Hematopoietic multipotent progenitor cell treated with erythropoietin and hydrocortisone succinate and interleukin-3 and kit ligand, for 15 days (in vitro differentiated cells): ENCODE results near the gene FBXW7.

Experiments
- DNase-seq: peaks from one replicate; pipeline ENCODE4 v3.0.0-alpha.2; 2015; ENCODE audit warnings: low spot score

The FBXW7 gene

DNA sequence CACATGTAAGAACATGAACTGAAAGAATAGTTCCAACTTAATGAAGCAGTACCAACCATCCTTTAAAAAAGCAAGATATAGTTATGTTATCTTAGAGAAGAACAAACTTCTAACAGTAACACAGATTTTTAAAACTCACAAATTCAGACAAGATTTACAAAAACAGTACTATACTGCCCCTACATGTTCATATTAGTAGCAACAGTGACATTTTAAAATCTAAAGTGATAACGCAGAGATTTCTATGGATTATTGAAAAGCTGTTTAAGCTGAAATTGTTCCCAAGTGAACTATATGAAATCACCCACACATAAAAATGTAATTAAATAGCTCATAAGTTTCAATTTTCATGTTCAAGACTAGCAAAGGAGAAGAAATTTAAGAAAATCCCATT is 166.0 kb downstream of the FBXW7 start:
- no peak for DNase-seq

- no peak for DNase-seq
These were observed 166.5 kb downstream of the FBXW7 start for GRCh38 chr4:152369203-152369901.

- DNase-seq: no peak
These were observed 167.9 kb downstream of the FBXW7 start for GRCh38 chr4:152368001-152368400.

- no peak for DNase-seq
These were observed 171.0 kb downstream of the FBXW7 start for GRCh38 chr4:152364883-152365282.

DNA sequence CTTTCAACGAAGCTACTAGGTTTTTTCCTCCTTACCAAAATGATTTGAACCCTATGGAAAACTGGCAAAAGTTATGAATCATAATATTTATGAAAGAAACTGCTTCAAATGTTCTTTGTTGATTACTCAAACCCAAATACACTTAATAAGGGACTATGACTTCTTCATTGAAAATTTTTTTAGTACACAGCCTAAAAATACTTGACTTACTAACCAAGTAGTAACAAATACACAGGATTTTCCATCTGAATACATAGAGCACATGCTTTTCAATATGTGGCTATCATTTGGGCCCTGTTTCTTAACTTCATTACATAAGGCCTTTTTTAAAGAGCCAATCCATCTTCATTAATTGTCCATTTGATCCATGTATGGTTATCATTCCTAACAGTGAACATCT is 171.5 kb downstream of the FBXW7 start:
- DNase-seq: no peak

DNA sequence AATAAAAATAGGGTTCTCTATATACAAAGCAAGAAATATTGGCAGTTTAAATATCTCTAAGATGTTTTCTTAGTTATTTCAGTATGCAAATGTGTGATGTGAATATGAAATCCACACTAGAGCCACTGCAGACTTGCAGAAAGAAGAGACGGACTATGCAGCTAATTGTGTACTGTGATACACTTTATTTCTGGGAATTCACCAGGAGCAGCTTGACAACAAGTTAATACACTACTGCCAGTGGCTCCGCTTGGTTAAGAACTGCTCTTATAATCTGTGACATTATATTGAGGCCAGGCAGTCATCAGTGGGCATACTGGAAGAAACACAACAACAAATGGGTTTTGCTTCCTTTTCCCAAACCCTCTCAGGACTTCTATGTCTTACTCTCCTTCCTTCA is 172.0 kb downstream of the FBXW7 start:
- no peak for DNase-seq

- no peak for DNase-seq
These were observed 172.8 kb downstream of the FBXW7 start for GRCh38 chr4:152363086-152363485.

- no peak for DNase-seq
These were observed 175.9 kb downstream of the FBXW7 start for GRCh38 chr4:152360045-152360410.

DNA sequence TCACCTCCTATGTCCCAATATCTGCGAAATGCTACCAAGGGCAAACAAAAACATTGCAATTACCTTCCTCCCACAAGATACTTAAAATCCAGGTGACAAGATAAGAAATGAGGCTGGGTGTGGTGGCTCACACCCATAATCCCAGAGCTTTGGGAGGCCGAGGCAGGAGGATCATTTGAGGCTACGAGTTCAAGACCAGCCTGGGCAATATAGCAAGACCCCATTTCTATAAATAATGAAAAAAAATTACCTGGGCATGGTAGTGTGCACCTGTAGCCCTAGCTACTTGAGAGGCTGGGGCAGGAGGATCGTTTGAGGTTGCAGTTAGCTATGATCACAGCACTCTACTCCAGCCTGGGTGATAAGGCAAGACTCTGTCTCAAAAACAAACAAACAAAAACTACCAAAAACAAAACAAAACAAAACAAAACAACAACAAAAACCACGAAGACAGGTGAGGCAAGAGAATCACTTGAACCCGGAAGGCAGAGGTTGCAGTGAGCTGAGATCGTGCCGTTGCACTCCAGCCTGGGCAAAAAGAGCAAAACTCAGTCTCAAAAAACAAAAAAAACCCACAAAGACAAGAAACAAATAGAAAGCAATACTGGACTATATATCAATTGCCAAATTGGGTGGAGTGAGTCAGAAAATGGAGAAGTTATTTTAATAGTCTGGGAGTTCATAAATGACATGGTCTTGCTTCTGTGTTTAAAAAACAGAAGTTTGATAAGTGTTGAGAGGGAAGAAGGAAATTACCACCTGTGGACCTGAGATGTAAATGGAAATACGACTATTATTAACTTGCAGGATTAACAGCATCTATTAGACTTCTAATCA is 176.5 kb downstream of the FBXW7 start:
- no peak for DNase-seq

GRCh38 chr4:152357206-152357605 is 178.7 kb downstream of the FBXW7 start:
- DNase-seq: no peak

DNA sequence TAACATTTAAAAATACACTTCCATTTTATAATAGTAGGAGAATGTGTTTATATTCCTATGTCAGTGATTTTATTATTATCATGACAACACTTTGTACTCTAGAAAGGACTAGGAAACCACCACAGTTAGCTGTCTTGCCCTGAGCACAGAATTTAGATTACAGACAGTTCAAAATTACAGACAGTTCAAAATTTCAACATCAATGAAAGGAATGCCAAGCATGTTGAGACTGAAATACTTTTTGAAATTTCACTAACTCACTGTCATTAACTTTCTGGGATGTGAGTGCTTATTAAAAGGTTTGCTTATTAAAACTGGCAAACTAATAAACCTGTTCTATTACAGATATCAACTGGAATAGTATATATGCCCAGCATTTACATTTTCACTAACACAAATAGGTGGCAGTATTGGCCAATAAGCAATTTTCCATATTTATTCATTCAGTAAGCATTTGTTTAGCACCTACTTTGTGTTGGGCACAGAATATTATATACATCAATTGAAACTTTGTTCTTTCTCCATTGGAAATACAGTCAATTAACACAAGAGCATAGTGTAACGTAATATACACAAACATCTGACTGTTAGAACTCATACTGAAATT is 179.4 kb downstream of the FBXW7 start:
- DNase-seq: no peak

- no peak for DNase-seq
These were observed 183.2 kb downstream of the FBXW7 start for GRCh38 chr4:152352622-152353116.

- no peak for DNase-seq
These were observed 183.7 kb downstream of the FBXW7 start for GRCh38 chr4:152352215-152352614.

DNA sequence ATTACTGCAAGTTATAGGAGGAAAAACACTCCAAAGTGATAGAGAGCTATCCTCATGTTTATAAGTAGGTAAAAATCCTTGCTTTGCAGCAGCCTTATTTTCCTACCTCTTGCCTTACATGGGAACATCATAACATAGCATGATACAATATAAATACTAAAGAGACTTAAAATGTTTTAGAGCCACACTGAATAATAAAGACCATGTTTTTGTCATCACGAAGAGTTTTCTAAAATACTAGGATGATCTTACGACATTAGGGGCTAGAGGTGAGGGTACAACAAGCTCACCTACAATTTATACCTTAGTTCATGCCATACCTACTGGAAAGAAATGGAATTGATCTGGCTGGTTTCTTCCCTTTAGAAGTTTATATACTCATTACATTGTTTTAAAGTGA is 184.8 kb downstream of the FBXW7 start:
- no peak for DNase-seq

DNA sequence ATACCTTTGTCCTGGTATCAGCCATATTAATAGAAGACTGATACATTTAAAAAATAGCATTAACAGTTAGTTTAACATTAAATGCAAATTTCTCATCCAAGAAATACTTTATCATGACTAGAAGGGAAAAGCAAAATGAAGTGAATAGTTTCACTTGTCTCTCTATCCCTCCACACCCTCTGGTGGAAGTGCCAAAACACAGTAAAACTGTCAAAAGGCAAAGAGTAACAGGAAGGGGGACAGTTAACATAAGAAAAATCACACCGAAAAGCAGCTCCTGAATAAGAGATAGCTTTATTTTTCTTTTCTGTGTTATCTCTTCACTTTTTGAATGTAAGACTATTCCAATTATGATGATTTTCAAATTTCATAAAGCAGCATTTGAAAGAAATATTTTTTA is 187.2 kb downstream of the FBXW7 start:
- no peak for DNase-seq

DNA sequence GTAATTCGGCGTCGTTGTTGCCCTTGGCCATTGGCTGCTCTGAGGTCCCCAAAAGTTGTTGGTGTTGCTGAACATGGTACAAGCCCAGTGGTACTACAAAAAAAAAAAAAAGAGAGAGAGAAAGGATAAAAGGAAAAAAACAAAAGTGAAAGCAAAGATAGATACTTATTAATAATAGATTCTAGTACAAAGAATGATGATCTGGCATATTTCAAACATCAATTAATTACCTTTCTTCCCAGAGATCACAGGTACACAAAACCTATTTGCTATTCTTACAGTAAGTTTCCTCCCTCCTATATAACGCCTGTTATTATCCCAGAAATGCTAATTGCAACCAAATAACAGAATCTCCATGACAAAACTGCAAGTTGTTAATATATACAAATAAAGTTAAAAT is 188.9 kb downstream of the FBXW7 start:
- DNase-seq: no peak

DNA sequence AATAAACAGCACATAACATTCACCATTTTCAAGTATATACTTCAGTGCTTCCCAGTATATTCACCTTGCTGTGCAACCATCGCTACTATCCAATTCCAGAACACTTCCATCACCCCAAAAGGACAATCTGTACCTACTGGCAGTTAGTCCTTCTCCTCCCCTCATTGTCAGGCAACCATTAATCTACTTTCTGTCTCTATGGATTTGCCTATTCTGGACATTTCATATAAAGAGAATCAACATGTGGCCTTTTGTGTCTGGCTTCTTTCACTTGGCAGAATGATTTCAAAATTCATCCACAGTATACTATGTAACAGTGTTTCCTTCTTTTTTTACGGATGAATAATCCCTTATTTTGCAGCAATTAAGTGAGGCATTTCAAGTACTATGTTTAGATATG is 189.4 kb downstream of the FBXW7 start:
- no peak for DNase-seq

DNA sequence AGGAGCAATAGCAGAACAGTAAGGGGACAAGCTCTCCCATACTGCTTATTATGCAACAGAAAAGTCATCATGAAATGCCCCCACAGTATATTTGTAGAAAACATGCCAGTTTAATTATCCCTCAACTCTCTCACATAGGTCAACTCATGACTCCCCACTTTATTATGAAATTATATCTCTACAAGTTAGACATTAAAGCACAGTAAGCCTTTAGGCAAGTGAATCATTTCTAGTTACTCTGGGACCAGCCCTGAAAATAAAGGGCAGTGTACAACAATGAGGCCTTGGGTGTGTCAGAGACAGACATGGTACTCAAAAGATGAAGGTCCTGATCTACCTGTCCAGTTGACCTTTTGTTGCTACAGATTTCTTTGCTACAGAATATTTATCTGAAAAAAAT is 191.9 kb downstream of the FBXW7 start:
- DNase-seq: no peak

DNA sequence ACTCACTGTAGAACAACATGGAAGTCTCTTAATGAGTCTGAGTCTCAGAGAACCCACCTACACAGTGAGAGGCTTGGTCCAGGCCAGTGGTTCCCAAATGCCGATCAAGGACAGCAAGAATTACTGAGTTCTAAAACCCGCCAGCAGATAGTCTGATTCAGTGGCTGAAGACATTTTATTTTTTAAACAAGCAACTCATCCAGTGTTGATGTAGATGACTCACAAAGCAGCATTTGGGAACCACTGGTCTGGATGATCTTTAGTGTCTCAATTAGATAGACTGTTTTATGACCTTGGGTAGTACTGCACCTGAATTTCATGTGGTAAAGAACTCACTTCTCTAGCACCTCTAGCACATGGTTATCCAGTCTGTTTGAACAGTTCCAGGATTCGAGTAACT is 193.6 kb downstream of the FBXW7 start:
- no peak for DNase-seq

DNA sequence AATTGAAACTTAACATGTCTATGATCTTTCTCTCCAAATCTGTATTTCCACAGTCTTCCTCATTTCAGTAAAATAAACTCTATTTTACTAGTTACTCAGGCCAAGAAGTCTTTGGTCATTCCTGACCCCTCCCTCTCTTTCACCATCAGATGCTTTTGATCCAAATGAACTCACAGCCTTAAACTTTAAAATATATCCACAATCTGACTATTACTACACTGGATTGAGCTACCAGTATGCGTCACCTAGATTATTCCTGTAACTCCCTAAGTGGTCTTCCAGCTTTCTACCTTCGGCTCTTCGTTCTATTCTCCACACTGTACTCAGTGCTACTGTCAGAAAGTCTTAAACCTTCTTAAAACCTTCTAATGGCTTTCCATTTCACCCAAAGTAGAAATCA is 195.1 kb downstream of the FBXW7 start:
- DNase-seq: no peak

GRCh38 chr4:152339576-152339975 is 196.3 kb downstream of the FBXW7 start:
- no peak for DNase-seq

DNA sequence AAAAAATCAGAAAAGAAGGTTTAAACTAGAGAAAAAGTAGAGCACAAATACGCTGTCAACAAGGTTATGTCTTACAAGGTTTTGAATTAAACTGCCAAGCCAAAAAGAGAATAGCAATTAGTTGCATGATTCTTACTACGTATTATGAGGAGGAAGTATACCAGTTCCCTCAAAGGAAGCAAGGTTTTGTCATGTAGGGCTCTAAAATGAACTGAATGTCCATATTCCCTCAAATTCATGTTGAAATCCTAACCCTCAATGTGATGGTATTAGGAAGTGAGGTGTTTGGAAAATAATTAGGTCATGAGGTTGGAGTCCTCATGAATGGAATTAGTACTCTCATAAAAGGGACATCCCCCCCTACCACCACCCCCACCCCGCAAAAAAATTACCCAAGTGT is 201.0 kb downstream of the FBXW7 start:
- no peak for DNase-seq

DNA sequence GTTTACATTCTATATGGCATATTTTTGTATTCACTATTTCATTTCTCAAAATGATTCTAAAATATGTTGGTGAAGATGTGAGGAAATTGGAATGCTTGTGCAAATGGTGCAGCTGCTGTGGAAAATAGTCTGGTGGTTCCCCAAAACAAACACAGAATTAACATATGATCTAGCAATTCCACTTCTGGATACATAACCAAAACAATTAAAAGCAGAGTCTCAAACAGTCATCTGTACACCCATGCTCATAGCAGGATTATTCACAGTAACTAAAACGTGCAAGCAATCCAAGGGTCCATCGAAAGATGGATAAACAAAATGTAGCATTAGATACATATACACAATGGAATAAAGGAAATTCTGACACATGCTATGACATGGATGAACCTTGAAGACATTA is 204.8 kb downstream of the FBXW7 start:
- DNase-seq: no peak
